NCI-H1092 treated with DMSO at 0.1 percent for 48 hours (cell line): ENCODE measurements around the gene RPGRIP1L.

Source experiments
- DNase-seq: peaks from one replicate; lab custom pipeline; 2025; lab: John Stamatoyannopoulos, UW

The RPGRIP1L gene

GRCh38 chr16:53651357-53651756 is 52.3 kb downstream of the RPGRIP1L start:
- no peak for DNase-seq

- no peak for DNase-seq
Observed at GRCh38 chr16:53646506-53646905, 57.2 kb downstream of the RPGRIP1L start.

- no peak for DNase-seq
Observed at GRCh38 chr16:53643474-53643873, 60.2 kb downstream of the RPGRIP1L start.

- no peak for DNase-seq
Observed at GRCh38 chr16:53642094-53642493, 61.6 kb downstream of the RPGRIP1L start.

- no peak for DNase-seq
Observed at GRCh38 chr16:53636978-53637377, 66.7 kb downstream of the RPGRIP1L start.

- DNase-seq = no peak
Observed at GRCh38 chr16:53632526-53632925, 71.1 kb downstream of the RPGRIP1L start.

- DNase-seq = no peak
Observed at GRCh38 chr16:53631236-53632025, 72.2 kb downstream of the RPGRIP1L start.

GRCh38 chr16:53629607-53630312 is 73.9 kb downstream of the RPGRIP1L start:
- DNase-seq = peak; percentile 96

GRCh38 chr16:53629151-53629550 is 74.5 kb downstream of the RPGRIP1L start:
- peak; percentile 55 for DNase-seq

GRCh38 chr16:53626811-53627210 is 76.8 kb downstream of the RPGRIP1L start:
- no peak for DNase-seq

- no peak for DNase-seq
Observed at GRCh38 chr16:53626161-53626560, 77.5 kb downstream of the RPGRIP1L start.

GRCh38 chr16:53625221-53625620 is 78.4 kb downstream of the RPGRIP1L start:
- DNase-seq = no peak

GRCh38 chr16:53622315-53622714 is 81.3 kb downstream of the RPGRIP1L start:
- no peak for DNase-seq

GRCh38 chr16:53620476-53620875 is 83.2 kb downstream of the RPGRIP1L start:
- DNase-seq = no peak

GRCh38 chr16:53619235-53619634 is 84.4 kb downstream of the RPGRIP1L start:
- no peak for DNase-seq

GRCh38 chr16:53614346-53614745 is 89.3 kb downstream of the RPGRIP1L start:
- DNase-seq = no peak

GRCh38 chr16:53612003-53612402 is 91.7 kb downstream of the RPGRIP1L start:
- DNase-seq = no peak

GRCh38 chr16:53611179-53611696 is 92.4 kb downstream of the RPGRIP1L start:
- DNase-seq = peak; percentile 12

GRCh38 chr16:53609536-53609935 is 94.1 kb downstream of the RPGRIP1L start:
- DNase-seq = no peak

- DNase-seq = no peak
Observed at GRCh38 chr16:53608094-53608493, 95.6 kb downstream of the RPGRIP1L start.

GRCh38 chr16:53605831-53606400 is 97.7 kb downstream of the RPGRIP1L start:
- DNase-seq = no peak

GRCh38 chr16:53605356-53605755 is 98.3 kb downstream of the RPGRIP1L start:
- no peak for DNase-seq

GRCh38 chr16:53601961-53602360 is 101.7 kb downstream of the RPGRIP1L start:
- no peak for DNase-seq
